Neural progenitor cell (in vitro differentiated cells): ENCODE data around the gene GRIK1. TPM values are rescaled to one million over a fixed set of nuclear protein-coding genes. Genes with fewer than 3 reads are reported as not detected.

Experiments
- DNase-seq: peaks from one replicate; pipeline ENCODE4 v3.0.0-alpha.2; 2016; ENCODE audit warnings: low spot score
- H2AFZ ChIP-seq: fragments of 200-600 bp; sonication (generic); replicated peaks from 2 replicates; pipeline ENCODE4 v1.6.1; 2016; ENCODE audit warnings: antibody characterized with exemption
- H3F3A ChIP-seq: fragments of 200-600 bp; sonication (generic); 2 replicates; pipeline ENCODE4 v1.6.1; 2016; ENCODE audit warnings: antibody characterized with exemption, low read depth
- H3K27ac ChIP-seq: fragments of 200-600 bp; sonication (generic); 2 replicates; pipeline ENCODE4 v1.5.1; 2016; ENCODE audit warnings: mild to moderate bottlenecking
- H3K27me3 ChIP-seq: fragments of 200-600 bp; sonication (generic); 2 replicates; pipeline ENCODE4 v1.6.1; 2016; ENCODE audit warnings: mild to moderate bottlenecking, moderate library complexity
- H3K36me3 ChIP-seq: fragments of 200-600 bp; sonication (generic); 2 replicates; pipeline ENCODE4 v1.5.1; 2016
- H3K4me1 ChIP-seq: fragments of 200-600 bp; sonication (generic); 2 replicates; pipeline ENCODE4 v1.6.1; 2016; ENCODE audit warnings: mixed run types
- H3K4me2 ChIP-seq: fragments of 200-600 bp; sonication (generic); 2 replicates; pipeline ENCODE4 v1.6.1; 2016
- H3K4me3 ChIP-seq: fragments of 200-600 bp; sonication (generic); 2 replicates; pipeline ENCODE4 v1.5.1; 2016
- H3K79me2 ChIP-seq: fragments of 200-600 bp; sonication (generic); 2 replicates; pipeline ENCODE4 v1.6.1; 2016; ENCODE audit warnings: low read depth
- H3K9ac ChIP-seq: fragments of 200-600 bp; sonication (generic); 2 replicates; pipeline ENCODE4 v1.6.1; 2016
- H3K9me3 ChIP-seq: fragments of 200-600 bp; sonication (generic); 2 replicates; pipeline ENCODE4 v1.5.1; 2016; ENCODE audit warnings: low read depth
- H4K20me1 ChIP-seq: fragments of 200-600 bp; sonication (generic); 2 replicates; pipeline ENCODE4 v1.6.1; 2016; ENCODE audit warnings: low read depth
- H3K27ac Mint-ChIP-seq: 3 replicates; pipeline ENCODE4 v1.8.0; 2021; ENCODE audit warnings: mixed read lengths
- H3K27me3 Mint-ChIP-seq: 2 replicates; pipeline ENCODE4 v1.8.0; 2022; ENCODE audit warnings: low read depth, mild to moderate bottlenecking, inconsistent platforms, moderate library complexity, mixed read lengths; ENCODE audit not compliant: insufficient read depth
- H3K36me3 Mint-ChIP-seq: 3 replicates; pipeline ENCODE4 v1.8.0; 2021; ENCODE audit warnings: mixed read lengths
- H3K4me1 Mint-ChIP-seq: 3 replicates; pipeline ENCODE4 v1.8.0; 2021; ENCODE audit warnings: mixed read lengths
- H3K4me3 Mint-ChIP-seq: 3 replicates; pipeline ENCODE4 v1.8.0; 2021; ENCODE audit warnings: mild to moderate bottlenecking, moderate library complexity, mixed read lengths
- H3K9me3 Mint-ChIP-seq: 3 replicates; pipeline ENCODE4 v1.8.0; 2020; ENCODE audit warnings: mixed read lengths
- EZH2 ChIP-seq: fragments of 200-600 bp; sonication (generic); IDR thresholded peaks from 2 replicates; pipeline ENCODE4 v1.6.1; 2017; ENCODE audit warnings: antibody characterized with exemption, mild to moderate bottlenecking, moderate library complexity
- EZH2phosphoT487 ChIP-seq: fragments of 200-600 bp; sonication (generic); IDR thresholded peaks from 2 replicates; pipeline ENCODE4 v1.6.1; 2017; ENCODE audit warnings: antibody characterized with exemption
- total RNA-seq: library from RNA; depleted of rRNA; stranded (reverse); fragments of >200 nt; gene quantifications from 2 replicates; pipeline ENCODE4 v1.2.3, GENCODE V29; 2015; ENCODE audit warnings: low replicate concordance
- TF ChIP-seq, protein P1 (sequence below): fragments of 200-600 bp; sonication (generic); IDR thresholded peaks from 2 replicates; pipeline ENCODE4 v1.5.1; 2017; ENCODE audit warnings: antibody characterized with exemption, mild to moderate bottlenecking

GRIK1 gene
- total RNA-seq, 1 donor from 2014 or later, result 1.6 TPM

- no peak overlapping the region for H2AFZ ChIP-seq
- no peaks in the 10 kb centered on the region for H3K9me3 Mint-ChIP-seq
- H3K4me3 Mint-ChIP-seq, result no peak overlapping the region
- H3F3A ChIP-seq, result no peaks in the 10 kb centered on the region
- H4K20me1 ChIP-seq, result no peaks in the 10 kb centered on the region
- H3K36me3 Mint-ChIP-seq, result peaks cover 6% of the 10 kb centered on the region
- H3K4me1 ChIP-seq, result peaks cover 1% of the 10 kb centered on the region
- no peak overlapping the region for H3K4me2 ChIP-seq
- no peak overlapping the region for H3K9ac ChIP-seq
- H3K27ac ChIP-seq, result no peak overlapping the region
- no peaks in the 10 kb centered on the region for H3K9me3 ChIP-seq
- DNase-seq, result no peak
- no peak for TF ChIP-seq EZH2
- TF ChIP-seq, protein P1, sequence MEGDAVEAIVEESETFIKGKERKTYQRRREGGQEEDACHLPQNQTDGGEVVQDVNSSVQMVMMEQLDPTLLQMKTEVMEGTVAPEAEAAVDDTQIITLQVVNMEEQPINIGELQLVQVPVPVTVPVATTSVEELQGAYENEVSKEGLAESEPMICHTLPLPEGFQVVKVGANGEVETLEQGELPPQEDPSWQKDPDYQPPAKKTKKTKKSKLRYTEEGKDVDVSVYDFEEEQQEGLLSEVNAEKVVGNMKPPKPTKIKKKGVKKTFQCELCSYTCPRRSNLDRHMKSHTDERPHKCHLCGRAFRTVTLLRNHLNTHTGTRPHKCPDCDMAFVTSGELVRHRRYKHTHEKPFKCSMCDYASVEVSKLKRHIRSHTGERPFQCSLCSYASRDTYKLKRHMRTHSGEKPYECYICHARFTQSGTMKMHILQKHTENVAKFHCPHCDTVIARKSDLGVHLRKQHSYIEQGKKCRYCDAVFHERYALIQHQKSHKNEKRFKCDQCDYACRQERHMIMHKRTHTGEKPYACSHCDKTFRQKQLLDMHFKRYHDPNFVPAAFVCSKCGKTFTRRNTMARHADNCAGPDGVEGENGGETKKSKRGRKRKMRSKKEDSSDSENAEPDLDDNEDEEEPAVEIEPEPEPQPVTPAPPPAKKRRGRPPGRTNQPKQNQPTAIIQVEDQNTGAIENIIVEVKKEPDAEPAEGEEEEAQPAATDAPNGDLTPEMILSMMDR, result no peak
- no peak for TF ChIP-seq EZH2phosphoT487
- H3K36me3 ChIP-seq, result no peaks in the 10 kb centered on the region
- no peaks in the 10 kb centered on the region for H3K27me3 Mint-ChIP-seq
- H3K27me3 ChIP-seq, result no peaks in the 10 kb centered on the region
- H3K79me2 ChIP-seq, result no peaks in the 10 kb centered on the region
- H3K4me1 Mint-ChIP-seq, result no peaks in the 10 kb centered on the region
- H3K27ac Mint-ChIP-seq, result no peak overlapping the region
- H3K4me3 ChIP-seq, result no peak overlapping the region
These were observed 311.9 kb downstream of the GRIK1 start for GRCh38 chr21:29627905-29628304.

- H3K9me3 Mint-ChIP-seq, result no peaks in the 10 kb centered on the region
- Histone ChIP-seq H3K9me3 (no peaks in the 10 kb centered on the region), H3F3A (no peaks in the 10 kb centered on the region), H3K4me1 (no peaks in the 10 kb centered on the region), H3K27ac (no peak overlapping the region), H2AFZ (no peak overlapping the region), H3K36me3 (no peaks in the 10 kb centered on the region), H3K79me2 (no peaks in the 10 kb centered on the region), H3K9ac (no peak overlapping the region), H3K4me3 (no peak overlapping the region), H4K20me1 (no peaks in the 10 kb centered on the region), H3K27me3 (no peaks in the 10 kb centered on the region), H3K4me2 (no peak overlapping the region)
- TF ChIP-seq, protein P1, result no peak
- no peak for TF ChIP-seq EZH2phosphoT487
- no peak for TF ChIP-seq EZH2
- H3K27me3 Mint-ChIP-seq, result no peaks in the 10 kb centered on the region
- no peaks in the 10 kb centered on the region for H3K4me1 Mint-ChIP-seq
- H3K27ac Mint-ChIP-seq, result no peak overlapping the region
- peaks cover 6% of the 10 kb centered on the region for H3K36me3 Mint-ChIP-seq
- no peak for DNase-seq
- no peak overlapping the region for H3K4me3 Mint-ChIP-seq
These were observed 312.9 kb downstream of the GRIK1 start for GRCh38 chr21:29626801-29627470.

DNA sequence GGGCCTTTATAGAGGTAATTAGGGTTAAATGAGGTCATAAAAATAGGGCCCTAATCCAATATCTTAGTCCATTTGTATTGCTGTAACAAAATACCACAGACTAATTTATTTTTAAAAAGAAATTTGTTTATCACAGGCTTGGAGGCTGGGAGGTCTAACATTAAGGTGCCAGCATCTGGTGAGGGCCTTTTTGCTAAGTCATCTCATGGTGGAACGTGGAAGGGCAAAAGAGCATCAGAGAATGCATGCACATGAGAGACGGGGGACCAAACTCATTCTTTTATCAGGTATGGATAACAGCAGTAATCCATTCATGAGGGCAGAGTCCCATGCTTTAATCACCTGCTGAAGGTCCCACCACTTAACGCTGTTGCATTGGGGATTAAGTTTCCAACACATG is 313.8 kb downstream of the GRIK1 start:
- Histone ChIP-seq H3K27me3 (no peaks in the 10 kb centered on the region), H3K36me3 (no peaks in the 10 kb centered on the region), H3F3A (no peaks in the 10 kb centered on the region), H3K4me1 (no peaks in the 10 kb centered on the region), H3K9ac (no peak overlapping the region), H3K27ac (no peak overlapping the region), H3K4me2 (no peak overlapping the region), H3K9me3 (no peaks in the 10 kb centered on the region), H2AFZ (no peak overlapping the region), H3K79me2 (no peaks in the 10 kb centered on the region), H3K4me3 (no peak overlapping the region), H4K20me1 (no peaks in the 10 kb centered on the region)
- Mint-ChIP-seq H3K27me3 (no peaks in the 10 kb centered on the region), H3K4me3 (no peak overlapping the region), H3K4me1 (no peaks in the 10 kb centered on the region), H3K9me3 (no peaks in the 10 kb centered on the region), H3K36me3 (peaks cover 6% of the 10 kb centered on the region), H3K27ac (no peak overlapping the region)
- no peak for TF ChIP-seq EZH2phosphoT487
- TF ChIP-seq, protein P1, result no peak
- TF ChIP-seq EZH2, result no peak
- DNase-seq, result no peak
